Measurements from ENCODE around the gene EPHA1.

The EPHA1 gene

DNA sequence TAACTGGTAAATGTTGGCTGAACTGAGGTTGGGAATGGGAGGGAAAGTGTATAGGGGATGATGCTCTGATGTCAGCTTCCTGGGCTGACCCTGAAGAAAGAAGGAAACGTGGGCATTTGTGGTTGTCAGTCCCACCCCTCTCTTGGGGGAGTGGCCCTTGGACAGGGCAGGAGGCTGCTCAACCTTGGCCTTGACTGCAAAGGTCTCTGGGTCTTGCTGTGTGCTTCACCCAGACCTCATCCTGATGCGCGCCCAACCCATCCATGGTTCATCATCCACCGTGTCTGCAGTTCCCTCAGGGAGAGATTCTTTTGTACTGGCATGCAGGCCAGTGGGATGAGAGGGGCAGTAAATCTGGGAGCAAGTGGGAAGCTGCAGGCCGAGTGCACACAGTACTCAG, 32.3 kb downstream of the EPHA1 start:
- no peak overlapping the region for H3K27ac ChIP-seq

DNA sequence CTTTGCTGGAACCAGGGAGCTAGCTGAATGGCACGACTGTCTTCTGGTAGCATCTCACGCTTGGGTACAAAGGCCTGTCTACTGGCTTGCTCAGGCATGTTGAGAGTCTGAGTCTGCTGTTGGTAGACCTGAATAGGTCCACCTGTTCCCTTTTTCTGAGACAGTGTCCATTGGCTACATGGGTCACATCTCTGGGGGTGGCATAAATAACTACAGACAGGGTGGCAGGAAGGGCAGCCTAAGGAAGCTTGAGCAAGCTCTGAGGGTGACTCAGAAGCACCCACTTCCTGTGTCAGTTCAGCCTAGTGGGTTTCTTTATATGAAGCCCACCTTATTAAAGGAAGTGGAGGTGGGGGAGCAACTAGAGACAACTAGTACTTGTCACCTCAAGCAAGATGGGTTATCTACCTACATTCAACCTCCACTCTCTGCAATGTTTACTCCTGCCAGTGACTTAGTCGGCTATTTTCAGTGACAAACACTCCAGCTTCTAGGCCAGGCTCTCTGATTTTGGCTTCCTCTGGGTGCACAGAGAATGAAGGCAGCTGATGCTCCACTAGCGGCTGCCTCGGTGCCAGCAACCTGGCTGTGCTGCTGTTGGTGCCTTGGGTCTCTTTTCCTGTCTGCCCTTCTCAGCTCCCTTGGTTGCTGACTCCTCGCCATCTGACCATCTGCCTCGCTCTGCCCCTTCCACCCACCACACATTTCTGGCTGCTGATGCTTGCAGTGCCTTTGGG, 33.2 kb downstream of the EPHA1 start:
- TF ChIP-seq, protein P1, sequence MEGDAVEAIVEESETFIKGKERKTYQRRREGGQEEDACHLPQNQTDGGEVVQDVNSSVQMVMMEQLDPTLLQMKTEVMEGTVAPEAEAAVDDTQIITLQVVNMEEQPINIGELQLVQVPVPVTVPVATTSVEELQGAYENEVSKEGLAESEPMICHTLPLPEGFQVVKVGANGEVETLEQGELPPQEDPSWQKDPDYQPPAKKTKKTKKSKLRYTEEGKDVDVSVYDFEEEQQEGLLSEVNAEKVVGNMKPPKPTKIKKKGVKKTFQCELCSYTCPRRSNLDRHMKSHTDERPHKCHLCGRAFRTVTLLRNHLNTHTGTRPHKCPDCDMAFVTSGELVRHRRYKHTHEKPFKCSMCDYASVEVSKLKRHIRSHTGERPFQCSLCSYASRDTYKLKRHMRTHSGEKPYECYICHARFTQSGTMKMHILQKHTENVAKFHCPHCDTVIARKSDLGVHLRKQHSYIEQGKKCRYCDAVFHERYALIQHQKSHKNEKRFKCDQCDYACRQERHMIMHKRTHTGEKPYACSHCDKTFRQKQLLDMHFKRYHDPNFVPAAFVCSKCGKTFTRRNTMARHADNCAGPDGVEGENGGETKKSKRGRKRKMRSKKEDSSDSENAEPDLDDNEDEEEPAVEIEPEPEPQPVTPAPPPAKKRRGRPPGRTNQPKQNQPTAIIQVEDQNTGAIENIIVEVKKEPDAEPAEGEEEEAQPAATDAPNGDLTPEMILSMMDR (IDR thresholded peaks at IDR 0.05; ENCODE audit: low read depth, low read length): no peak
- no peaks in the 10 kb centered on the region for H3K36me3 ChIP-seq
- H3K4me3 ChIP-seq (ENCODE audit: low read depth, low read length): no peak overlapping the region
- H3K27ac ChIP-seq: no peak overlapping the region
- no peaks in the 10 kb centered on the region for H3K9me3 ChIP-seq (ENCODE audit: severe bottlenecking)
- no peaks in the 10 kb centered on the region for H3K27me3 ChIP-seq (ENCODE audit: insufficient read depth, low read depth, severe bottlenecking)
- DNase-seq: no peak

More for the DNA sequence above, 32.3 kb downstream of the EPHA1 start:
- no peaks in the 10 kb centered on the region for H3K27me3 ChIP-seq (ENCODE audit: insufficient read depth, low read depth, severe bottlenecking)
- DNase-seq: no peak
- H3K4me3 ChIP-seq (ENCODE audit: low read depth, low read length): no peak overlapping the region
- TF ChIP-seq, protein P1 (IDR thresholded peaks at IDR 0.05; ENCODE audit: low read depth, low read length): no peak
- H3K36me3 ChIP-seq: no peaks in the 10 kb centered on the region
- no peaks in the 10 kb centered on the region for H3K9me3 ChIP-seq (ENCODE audit: severe bottlenecking)

DNA sequence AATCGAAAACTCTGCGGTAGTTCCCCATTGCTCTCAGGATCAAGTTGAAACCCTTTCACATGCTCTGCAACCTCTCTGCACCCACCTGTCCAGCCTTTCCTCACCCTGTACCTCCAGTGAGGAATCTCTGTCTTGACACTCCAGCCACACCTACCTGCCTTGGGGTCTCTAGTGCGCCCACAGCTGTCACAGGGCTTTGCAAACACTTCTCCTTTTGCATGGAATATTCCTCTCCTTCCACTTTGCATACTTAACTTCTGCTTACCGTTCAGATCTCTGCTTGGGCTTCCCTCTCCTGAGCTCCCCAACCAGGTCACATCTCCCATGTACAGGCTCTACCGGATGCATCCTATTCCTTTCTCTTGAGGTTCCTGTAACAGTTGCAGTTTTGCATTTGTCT, 34.1 kb downstream of the EPHA1 start:
- Histone ChIP-seq H3K9me3 (ENCODE audit: severe bottlenecking) (no peaks in the 10 kb centered on the region), H3K27me3 (ENCODE audit: insufficient read depth, low read depth, severe bottlenecking) (no peaks in the 10 kb centered on the region), H3K27ac (no peak overlapping the region), H3K4me3 (ENCODE audit: low read depth, low read length) (no peak overlapping the region), H3K36me3 (no peaks in the 10 kb centered on the region)
- no peak for DNase-seq
- TF ChIP-seq, protein P1 (IDR thresholded peaks at IDR 0.05; ENCODE audit: low read depth, low read length): no peak

DNA sequence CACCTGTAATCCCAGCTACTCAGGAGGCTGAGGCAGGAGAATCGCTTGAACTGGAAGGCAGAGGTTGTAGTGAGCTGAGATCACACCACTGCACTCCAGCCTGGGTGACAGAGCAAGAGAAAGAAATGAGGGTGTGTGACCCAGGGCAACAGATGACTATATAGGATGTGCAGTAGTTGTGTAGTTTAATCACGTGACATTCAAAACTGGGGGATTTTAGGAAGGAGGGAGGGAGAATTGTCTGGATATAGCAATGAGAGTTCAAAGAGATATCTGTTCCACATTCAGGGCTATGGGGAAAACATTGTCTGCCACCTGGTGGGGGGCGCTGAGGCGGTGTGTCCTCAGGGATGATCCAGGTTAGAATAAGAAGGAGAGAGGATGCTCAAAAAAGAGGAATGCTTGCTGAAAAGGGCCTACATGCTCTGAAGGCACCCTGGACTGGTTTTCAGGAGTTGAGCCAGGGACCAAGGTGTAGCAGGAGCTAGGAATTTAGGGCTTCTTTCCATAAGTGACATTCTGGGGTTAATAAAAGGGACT, 35.3 kb downstream of the EPHA1 start:
- H3K27ac ChIP-seq: no peak overlapping the region
- H3K9me3 ChIP-seq (ENCODE audit: severe bottlenecking): no peaks in the 10 kb centered on the region
- DNase-seq: no peak
- H3K36me3 ChIP-seq: no peaks in the 10 kb centered on the region
- TF ChIP-seq, protein P1 (IDR thresholded peaks at IDR 0.05; ENCODE audit: low read depth, low read length): peak; percentile 25; the same call in 1 of the 2 replicates
- no peaks in the 10 kb centered on the region for H3K27me3 ChIP-seq (ENCODE audit: insufficient read depth, low read depth, severe bottlenecking)
- H3K4me3 ChIP-seq (ENCODE audit: low read depth, low read length): no peak overlapping the region

DNA sequence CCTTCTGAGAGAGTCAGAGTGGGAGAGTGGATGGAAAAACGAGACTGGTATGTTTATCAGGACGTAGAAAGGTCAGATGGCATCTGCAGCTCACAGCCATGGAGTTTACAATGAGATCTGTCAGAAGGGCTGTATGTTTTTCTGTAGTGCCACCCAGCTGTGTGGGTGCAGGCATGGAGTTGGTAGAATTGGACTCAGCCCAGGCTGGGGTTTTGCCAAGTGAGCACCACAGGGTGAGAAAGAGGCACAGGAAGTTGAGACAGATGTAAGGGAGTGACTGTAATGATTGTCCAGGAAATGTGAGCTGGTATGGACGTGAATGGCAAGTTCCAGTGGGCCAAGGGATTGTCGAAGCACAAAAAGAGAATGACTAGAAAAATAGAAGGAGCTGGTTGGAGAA, 36.6 kb downstream of the EPHA1 start:
- Histone ChIP-seq H3K9me3 (ENCODE audit: severe bottlenecking) (no peaks in the 10 kb centered on the region), H3K27me3 (ENCODE audit: insufficient read depth, low read depth, severe bottlenecking) (no peaks in the 10 kb centered on the region), H3K36me3 (no peaks in the 10 kb centered on the region), H3K27ac (no peak overlapping the region), H3K4me3 (ENCODE audit: low read depth, low read length) (no peak overlapping the region)
- no peak for DNase-seq
- TF ChIP-seq, protein P1 (IDR thresholded peaks at IDR 0.05; ENCODE audit: low read depth, low read length): no peak
